ENCODE data around the gene RASD1.

- no peak for TF ChIP-seq EZH2 (IDR thresholded peaks at IDR 0.05; ENCODE audit: borderline replicate concordance, low read length)
- TF ChIP-seq, protein P1, sequence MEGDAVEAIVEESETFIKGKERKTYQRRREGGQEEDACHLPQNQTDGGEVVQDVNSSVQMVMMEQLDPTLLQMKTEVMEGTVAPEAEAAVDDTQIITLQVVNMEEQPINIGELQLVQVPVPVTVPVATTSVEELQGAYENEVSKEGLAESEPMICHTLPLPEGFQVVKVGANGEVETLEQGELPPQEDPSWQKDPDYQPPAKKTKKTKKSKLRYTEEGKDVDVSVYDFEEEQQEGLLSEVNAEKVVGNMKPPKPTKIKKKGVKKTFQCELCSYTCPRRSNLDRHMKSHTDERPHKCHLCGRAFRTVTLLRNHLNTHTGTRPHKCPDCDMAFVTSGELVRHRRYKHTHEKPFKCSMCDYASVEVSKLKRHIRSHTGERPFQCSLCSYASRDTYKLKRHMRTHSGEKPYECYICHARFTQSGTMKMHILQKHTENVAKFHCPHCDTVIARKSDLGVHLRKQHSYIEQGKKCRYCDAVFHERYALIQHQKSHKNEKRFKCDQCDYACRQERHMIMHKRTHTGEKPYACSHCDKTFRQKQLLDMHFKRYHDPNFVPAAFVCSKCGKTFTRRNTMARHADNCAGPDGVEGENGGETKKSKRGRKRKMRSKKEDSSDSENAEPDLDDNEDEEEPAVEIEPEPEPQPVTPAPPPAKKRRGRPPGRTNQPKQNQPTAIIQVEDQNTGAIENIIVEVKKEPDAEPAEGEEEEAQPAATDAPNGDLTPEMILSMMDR (conservative IDR thresholded peaks at IDR 0.05 in 1 of 2, IDR thresholded peaks at IDR 0.05 in 1 of 2; ENCODE audit: extremely low read depth in 1 of 2, insufficient read depth in 1 of 2, low read depth in 1 of 2, low read length in 2 of 2): no peak
These were observed 9.5 kb upstream of the RASD1 start for GRCh38 chr17:17505610-17506171.

Measured in mammary epithelial cell (primary cell).